Glomerular endothelial cell (primary cell): Measurements from ENCODE around the gene ENAH. TPM values are rescaled to one million over a fixed set of nuclear protein-coding genes. Genes with fewer than 3 reads are reported as not detected.
"Not testable (repeated sequence)": the region's sequence is repeated elsewhere in the genome, so short reads cannot be mapped to it uniquely, and the experiment has no call there.

Source experiments
- DNase-seq: peaks from one replicate; pipeline ENCODE4 v3.0.0-alpha.2; 2011; ENCODE audit warnings: low read depth, low spot score; ENCODE audit errors: extremely low read depth
- total RNA-seq: library from RNA; depleted of rRNA; stranded (reverse); fragments of >200 nt; gene quantifications from 2 replicates; pipeline ENCODE4 v1.2.3, GENCODE V29; 2015

ENAH gene
- total RNA-seq, 1 donor from 2014 or later, result 46.1 TPM

GRCh38 chr1:225534135-225534534 is 118.8 kb downstream of the ENAH start:
- no peak for DNase-seq

GRCh38 chr1:225533238-225533637 is 119.7 kb downstream of the ENAH start:
- DNase-seq, result no peak

GRCh38 chr1:225532240-225532944 is 120.5 kb downstream of the ENAH start:
- no peak for DNase-seq

DNA sequence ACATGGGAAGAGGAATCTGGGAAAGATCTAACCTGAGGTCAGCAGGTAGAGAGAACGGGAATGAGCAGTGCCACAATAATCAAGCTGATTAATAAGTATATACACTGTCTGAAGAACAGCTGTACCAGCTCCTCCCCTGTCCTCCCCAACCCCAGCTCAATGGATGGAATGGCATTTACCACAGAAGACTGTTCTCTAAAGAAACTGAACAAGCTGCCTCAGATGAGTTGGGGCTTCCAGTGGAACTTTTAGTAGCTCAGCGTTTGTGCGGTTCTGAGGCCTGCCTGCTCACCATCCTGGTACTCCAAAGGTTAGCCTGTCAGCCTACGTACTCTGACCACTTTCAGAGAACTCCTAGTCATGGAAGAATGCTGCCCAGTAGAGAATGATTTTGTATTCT is 123.2 kb downstream of the ENAH start:
- DNase-seq, result no peak

DNA sequence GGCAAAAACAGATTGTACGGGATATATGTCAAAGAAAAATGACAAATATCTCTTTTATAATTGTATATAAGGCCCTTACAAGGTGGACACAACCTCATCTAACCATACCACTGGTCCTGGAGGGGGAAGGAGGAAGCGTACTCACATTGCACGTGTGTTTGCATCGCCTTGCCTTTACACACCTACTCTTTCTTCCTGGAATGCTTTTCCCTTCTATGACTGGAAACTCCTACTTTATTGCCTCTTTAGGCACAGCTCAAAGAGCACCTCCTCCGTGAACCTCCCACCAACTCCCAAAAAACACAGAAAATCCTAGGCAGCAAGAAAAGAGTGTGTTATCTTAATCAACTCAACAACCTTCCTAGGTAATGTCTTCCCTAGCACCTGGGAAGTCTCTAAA is 125.3 kb downstream of the ENAH start:
- DNase-seq, result no peak

DNA sequence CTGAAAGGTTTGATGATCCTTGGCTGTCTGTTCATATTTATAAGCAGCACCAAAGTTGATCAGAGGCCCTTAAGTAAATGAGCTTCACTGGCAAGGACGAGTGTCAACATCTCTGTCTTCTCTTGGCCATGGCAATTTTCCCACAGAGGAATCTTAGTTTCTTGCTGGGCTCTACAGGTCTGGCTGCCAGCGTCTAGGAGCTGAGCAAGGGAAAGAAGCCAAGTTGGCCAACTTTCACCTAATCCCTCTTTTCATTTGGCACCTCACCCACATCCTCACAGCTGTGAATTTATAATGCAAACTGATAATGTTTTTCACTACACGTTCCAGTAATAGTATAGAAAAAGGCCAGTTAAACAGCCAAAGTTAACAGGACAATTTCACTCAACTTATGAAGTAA is 126.0 kb downstream of the ENAH start:
- DNase-seq, result no peak

DNA sequence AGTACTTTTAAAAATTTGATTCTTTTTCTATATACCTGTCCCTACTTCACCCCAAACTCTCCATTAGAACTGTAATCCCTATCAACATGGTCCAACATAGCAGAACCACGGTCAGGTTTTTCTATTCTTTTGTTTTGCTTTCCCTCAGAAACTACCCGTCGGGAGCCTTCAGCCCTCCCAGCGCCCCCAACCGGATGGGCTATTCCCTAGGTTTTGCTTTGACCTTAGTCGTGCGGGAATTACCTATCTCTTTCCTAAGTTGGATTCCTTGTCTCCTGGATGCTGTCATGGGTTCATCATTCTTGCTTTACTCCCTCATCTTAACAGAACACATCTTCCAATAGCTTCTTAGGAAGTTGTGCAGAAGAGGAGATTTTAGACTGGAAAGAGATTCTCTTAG is 127.5 kb downstream of the ENAH start:
- no peak for DNase-seq

DNA sequence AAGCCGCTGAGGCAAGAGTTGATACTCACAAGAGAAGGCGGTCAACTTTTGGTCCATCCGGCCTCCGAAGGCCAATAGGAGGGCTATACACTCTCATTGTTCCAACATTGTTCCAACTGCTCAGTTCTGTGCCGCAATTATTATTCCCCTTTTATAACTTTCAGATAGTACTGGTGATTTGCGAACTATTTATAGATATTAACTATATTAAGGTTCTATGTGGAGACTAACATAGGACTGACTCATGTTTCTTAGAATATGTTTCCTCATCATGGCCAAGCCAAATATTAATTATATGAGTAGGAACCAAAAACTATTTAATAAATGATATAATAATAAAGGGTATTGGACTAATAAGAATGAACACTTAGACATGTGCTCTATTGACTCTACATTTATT is 128.4 kb downstream of the ENAH start:
- no peak for DNase-seq

DNA sequence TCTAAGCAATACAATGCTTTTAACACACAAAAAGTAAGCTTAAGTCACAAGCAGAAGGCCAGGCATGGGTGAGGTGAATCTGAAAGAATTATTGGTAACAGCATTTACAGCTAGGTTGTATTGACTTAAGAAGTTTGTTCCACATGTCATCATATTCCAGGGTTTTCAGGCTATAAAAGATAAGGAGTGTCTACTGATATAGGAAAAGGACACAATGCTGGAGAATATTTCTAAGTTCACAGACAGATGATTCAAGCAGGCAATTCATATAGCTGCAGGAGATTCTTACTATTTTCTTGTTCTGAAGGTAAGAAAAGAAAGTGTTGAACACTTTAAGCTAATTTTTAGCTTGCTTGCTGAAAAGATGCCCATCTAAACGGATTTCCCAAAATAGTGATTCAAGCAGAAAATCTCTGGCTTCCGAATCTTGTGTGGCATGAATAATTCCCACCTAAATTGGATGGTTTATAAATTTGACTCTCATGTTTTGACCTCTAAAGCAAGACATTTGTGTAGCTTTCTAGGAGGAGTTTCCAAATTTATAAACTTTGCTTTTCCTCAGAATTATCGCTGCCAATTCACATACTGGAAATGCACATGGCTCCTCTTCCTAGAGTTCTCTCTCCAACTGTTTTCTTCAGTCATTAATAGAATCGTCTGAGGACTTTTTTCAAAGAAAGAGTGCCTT is 129.5 kb downstream of the ENAH start:
- no peak for DNase-seq

GRCh38 chr1:225522588-225523262 is 130.2 kb downstream of the ENAH start:
- DNase-seq, result no peak

DNA sequence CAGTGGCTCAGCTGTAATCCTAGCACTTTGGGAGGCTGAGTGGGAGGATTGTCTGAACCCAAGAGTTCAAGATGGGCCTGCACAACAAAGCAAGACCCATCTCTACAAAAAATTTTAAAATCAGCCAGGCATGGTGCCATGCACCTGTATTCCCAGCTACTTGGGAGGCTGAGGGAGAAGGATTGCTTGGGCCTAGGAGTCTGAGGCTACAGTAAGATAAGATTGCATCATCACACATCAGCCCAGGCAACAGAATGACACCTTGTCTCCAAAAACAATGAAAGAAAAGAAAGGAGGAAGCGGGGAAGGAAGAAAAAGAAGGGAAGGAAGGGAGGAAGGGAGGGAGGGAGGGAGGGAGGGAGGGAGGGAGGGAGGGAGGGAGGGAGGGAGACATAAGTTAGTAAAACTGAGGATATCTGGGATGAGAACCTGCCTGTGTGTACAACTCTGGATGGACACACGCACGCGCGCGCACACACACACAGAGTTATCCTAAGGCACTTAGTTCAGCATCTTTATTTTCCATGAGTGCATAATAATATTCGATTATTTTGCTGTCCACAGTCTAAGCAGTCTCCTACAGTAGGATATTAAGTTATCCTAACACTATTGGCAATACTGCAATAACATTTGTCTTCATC is 132.2 kb downstream of the ENAH start:
- DNase-seq, result no peak

GRCh38 chr1:225519166-225519863 is 133.6 kb downstream of the ENAH start:
- no peak for DNase-seq

GRCh38 chr1:225517697-225518096 is 135.2 kb downstream of the ENAH start:
- DNase-seq, result no peak

DNA sequence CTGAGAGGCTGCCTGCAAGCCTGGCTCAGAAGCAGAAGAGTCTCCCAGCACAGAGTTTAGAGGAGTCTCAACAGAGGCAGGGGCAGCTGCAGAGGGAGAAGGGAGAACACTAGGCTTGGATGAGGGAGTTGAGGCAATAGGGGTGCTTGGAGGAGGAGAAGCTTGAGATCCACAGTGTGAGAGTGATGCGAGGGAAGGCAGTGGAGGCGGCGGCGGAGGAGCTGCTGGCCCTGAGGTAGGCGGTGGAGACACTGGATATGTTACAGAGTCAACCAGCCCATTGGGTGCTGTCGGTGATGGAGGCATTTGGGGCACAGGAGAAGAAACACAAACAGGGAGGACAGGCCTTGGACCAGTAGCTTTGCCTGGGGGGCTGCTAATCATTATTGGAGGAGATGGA is 135.7 kb downstream of the ENAH start:
- DNase-seq, result no peak

DNA sequence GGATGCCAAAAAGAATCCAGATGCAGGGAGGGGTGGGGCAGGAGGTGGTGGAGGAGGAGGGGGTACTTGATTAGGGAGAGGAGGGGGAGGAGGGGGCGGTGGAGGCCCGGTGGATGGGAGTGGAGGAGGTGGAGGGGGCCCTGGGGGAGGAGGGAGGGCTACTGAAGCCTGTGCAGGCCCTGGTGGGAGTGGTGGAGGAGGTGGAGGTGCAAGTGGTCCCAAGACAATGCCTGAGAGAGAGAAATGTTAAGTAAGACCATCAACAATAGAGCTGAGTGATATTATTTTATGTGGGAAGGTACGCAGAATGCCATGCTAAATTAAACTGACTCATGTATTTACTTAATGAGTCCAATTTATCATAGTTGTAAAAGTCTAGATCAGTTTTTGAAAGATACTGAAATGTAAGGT is 138.2 kb downstream of the ENAH start:
- DNase-seq, result no peak

DNA sequence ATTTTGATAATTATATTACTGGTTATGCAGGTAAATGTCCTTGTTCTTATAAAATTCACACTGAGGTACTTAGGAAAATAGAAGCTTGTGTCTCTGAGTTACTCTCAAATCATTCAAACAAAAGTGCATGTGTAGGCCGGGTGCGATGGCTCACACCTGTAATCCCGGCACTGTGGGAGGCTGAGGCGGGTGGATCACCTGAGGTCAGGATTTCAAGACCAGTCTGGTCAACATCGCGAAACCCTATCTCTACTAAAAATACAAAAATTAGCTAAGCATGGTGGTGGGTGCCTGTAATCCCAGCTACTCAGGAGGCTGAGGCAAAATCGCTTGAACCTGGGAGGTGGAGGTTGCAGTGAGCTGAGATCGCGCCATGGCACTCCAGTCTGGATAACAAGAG is 139.3 kb downstream of the ENAH start:
- not testable (repeated sequence) for DNase-seq

- no peak for DNase-seq
Observed at GRCh38 chr1:225511828-225512381, 141.0 kb downstream of the ENAH start.

DNA sequence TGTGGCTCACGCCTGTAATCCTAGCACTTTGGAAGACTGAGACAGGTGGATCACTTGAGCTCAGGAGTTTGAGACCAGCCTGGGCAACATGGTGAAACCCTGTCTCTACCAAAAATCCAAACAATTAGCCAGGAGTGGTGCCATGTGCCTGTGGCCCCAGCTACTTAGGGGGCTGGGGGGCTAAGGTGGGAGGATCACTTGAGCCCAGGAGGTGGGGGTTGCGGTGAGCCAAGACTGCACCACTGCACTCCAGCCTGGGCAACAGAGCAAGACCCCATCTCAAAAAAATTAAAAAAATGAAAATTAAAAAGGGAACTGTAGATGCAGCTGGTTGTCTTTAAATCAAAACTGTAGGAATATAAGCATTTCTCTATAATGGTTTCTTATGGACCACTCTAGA is 142.2 kb downstream of the ENAH start:
- DNase-seq, result not testable (repeated sequence)

GRCh38 chr1:225509770-225510169 is 143.2 kb downstream of the ENAH start:
- no peak for DNase-seq

GRCh38 chr1:225509376-225509707 is 143.6 kb downstream of the ENAH start:
- DNase-seq, result no peak
